Iris pigment epithelial cell (primary cell): ENCODE measurements around the gene MLEC.
A peak's percentile ranks its signal among the peaks of the same experiment; 100 is the strongest.
"Not testable (repeated sequence)": the region's sequence is repeated elsewhere in the genome, so short reads cannot be mapped to it uniquely, and the experiment has no call there.

ENCODE experiments used
- DNase-seq: peaks from one replicate; pipeline ENCODE4 v3.0.0-alpha.2; 2011; ENCODE audit warnings: low read depth

MLEC gene

GRCh38 chr12:120720987-120721801, 34.2 kb downstream of the MLEC start:
- DNase-seq: no peak

GRCh38 chr12:120721866-120722265, 34.9 kb downstream of the MLEC start:
- DNase-seq: no peak

GRCh38 chr12:120722784-120723183, 35.8 kb downstream of the MLEC start:
- DNase-seq: no peak

GRCh38 chr12:120724720-120725119, 37.8 kb downstream of the MLEC start:
- DNase-seq: no peak

GRCh38 chr12:120725151-120725658, 38.3 kb downstream of the MLEC start:
- no peak for DNase-seq

- peak; percentile 80 for DNase-seq
These were observed 38.9 kb downstream of the MLEC start, which contains the start of gene ACADS for GRCh38 chr12:120725659-120726509. TSS of gene ACADS (plus strand) at chr12:120725826. CDS start at chr12:120725886, 60 bp downstream.

- DNase-seq: no peak
These were observed 39.5 kb downstream of the MLEC start for GRCh38 chr12:120726510-120726793.

- no peak for DNase-seq
These were observed 40.0 kb downstream of the MLEC start for GRCh38 chr12:120726961-120727360.

- DNase-seq: not testable (repeated sequence)
These were observed 45.2 kb downstream of the MLEC start for GRCh38 chr12:120732198-120732597.

GRCh38 chr12:120733574-120733973, 46.6 kb downstream of the MLEC start:
- no peak for DNase-seq

GRCh38 chr12:120734210-120734609, 47.3 kb downstream of the MLEC start:
- no peak for DNase-seq

GRCh38 chr12:120735181-120735580, 48.2 kb downstream of the MLEC start:
- no peak for DNase-seq

- no peak for DNase-seq
These were observed 49.7 kb downstream of the MLEC start for GRCh38 chr12:120736404-120737331.

- DNase-seq: no peak
These were observed 50.8 kb downstream of the MLEC start for GRCh38 chr12:120737557-120738251.

- DNase-seq: no peak
These were observed 51.5 kb downstream of the MLEC start for GRCh38 chr12:120738252-120739030.

GRCh38 chr12:120739031-120739762, 52.2 kb downstream of the MLEC start:
- DNase-seq: no peak

- DNase-seq: no peak
These were observed 53.1 kb downstream of the MLEC start for GRCh38 chr12:120739821-120740613.

GRCh38 chr12:120740871-120741270, 53.9 kb downstream of the MLEC start:
- no peak for DNase-seq
